NCI-H1417 treated with DMSO at 0.1 percent for 48 hours (cell line): Measurements from ENCODE around the gene RBM33.

Experiments
- DNase-seq: peaks from one replicate; lab custom pipeline; 2025; lab: John Stamatoyannopoulos, UW

Gene RBM33

DNA sequence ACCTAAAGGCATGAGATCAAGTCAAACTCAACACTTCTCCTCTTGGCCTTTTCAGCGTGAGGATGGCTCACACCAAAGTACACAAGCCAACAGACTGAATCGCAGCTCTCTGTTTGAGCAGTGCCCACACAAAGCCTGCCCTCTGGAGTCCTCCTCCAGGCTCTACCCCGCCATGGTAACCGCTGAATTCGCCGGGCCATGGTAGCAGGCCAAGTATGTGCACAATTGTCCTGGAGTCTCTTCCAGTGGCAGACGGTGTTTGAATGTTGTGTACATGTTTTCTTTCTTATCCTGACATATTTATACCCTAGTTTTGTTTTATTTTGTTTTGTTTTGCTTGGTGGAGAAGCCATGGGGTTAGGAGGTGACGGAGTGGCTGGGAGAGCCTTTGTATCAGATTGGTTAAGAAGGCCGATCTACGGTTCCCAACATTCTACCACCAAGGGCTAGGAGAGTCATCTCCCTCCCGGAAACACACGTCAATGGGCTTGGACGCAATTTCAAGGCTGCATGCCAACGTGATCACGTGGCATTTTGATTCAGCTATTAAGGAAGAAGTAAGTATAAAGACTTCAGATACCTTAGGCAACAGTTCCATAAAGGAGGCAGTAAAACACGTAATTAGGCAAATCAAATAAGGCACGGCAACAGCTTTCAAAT lies 179.9 kb downstream of the RBM33 start:
- no peak for DNase-seq

DNA sequence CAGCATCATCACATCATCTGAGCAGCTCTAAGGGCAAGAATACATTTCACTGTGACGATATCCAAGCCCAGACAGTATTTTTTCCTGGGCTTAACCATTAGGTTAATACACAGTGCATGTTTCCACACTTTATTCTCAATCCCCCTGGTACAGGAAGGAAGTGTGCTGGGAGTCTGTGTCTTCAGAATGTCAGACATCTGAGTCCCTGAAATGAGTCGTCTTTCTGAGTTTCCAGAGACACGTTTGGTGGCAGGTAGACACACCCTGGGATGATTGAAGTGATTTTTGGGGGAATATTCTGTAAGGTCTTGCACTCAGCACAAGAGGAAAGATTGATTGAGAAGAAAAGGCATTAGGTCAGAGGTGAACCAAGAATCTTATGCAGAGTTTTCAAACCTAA lies 180.9 kb downstream of the RBM33 start:
- no peak for DNase-seq

DNA sequence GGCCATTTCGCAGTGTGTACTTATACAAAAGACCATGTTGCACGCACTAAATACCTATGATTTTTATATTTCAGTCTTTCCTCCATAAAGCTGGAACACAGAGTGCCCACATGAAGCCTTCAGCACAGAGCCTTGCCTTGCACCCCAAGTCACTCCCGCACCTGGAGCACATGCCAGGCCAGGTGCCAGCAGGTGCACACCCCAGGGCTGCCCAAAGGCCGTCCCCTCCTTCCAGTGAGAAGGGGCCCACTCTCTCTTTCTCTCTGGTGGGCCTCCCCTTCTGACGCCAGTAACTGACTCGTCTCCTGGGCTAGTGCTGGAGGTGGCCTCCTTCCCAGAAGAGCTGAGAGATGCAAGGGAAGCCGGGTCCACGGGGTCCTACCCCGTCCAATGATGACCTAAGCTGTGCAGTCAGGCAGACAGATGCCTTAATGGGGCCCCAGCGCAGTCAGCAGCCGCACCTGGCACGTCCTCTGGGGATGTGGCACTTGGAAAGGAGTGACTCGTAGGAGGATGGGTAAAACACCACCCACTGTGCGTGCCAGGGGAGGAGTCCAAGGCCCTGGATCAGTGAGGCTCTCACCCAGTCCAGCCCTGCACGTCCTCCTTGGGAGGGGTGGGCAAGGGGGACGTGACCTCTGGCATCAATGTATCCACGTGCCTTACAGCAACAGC lies 185.5 kb downstream of the RBM33 start:
- no peak for DNase-seq
